ENCODE measurements around the gene ARL15. TPM values are rescaled to one million over a fixed set of nuclear protein-coding genes. Genes with fewer than 3 reads are reported as not detected.

ARL15 gene
- total RNA-seq, 1 experiment from 2014 or later: 13.0 TPM

DNA sequence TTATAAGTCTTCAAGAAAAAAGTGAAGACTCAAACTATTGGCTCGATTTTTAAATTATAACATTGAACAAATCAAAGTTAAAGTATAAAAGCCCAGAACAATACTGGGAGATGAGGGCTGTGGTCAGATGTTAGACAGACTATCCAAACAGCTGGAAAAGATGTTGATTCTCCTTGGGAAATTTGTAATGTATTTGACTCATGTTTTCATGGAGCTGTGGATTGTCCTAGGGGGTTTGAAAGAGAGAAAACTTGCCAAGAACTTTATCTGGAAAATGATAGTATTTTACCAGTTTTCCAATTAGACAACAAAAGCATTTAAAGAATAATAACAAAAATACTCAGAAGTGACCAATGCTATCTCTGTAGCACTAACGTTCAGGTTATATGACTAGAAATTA, 339.2 kb downstream of the ARL15 start:
- Histone ChIP-seq H3K4me2 (ENCODE audit: insufficient read depth, insufficient read length, low read length) (no peak overlapping the region), H3K4ac (ENCODE audit: low read depth, low read length) (no peak overlapping the region), H3K23ac (ENCODE audit: insufficient read length, low read depth, low read length) (no peak overlapping the region), H2BK5ac (ENCODE audit: insufficient read length, low read length) (no peak overlapping the region), H2AFZ (ENCODE audit: low read length) (no peak overlapping the region), H3K9me3 (ENCODE audit: control insufficient read depth, low read depth, low read length) (no peaks in the 10 kb centered on the region), H3K56ac (ENCODE audit: insufficient read length, low read depth, low read length) (no peak overlapping the region), H2BK12ac (ENCODE audit: insufficient read length, low read depth, low read length) (no peak overlapping the region), H3K9ac (ENCODE audit: extremely low read depth, insufficient read length, low read length) (no peak overlapping the region), H3K4me1 (ENCODE audit: insufficient read depth, low read length) (no peaks in the 10 kb centered on the region), H2BK120ac (ENCODE audit: low read depth, low read length, poor library complexity, severe bottlenecking) (no peak overlapping the region), H4K20me1 (ENCODE audit: control insufficient read depth, insufficient read depth, insufficient read length) (no peaks in the 10 kb centered on the region), H3K27me3 (ENCODE audit: insufficient read depth, low read length) (no peaks in the 10 kb centered on the region), H2BK15ac (ENCODE audit: low read depth, low read length) (no peak overlapping the region), H3K14ac (ENCODE audit: insufficient read depth, low read length) (no peak overlapping the region), H3K79me1 (ENCODE audit: insufficient read depth, low read depth, low read length, poor library complexity, severe bottlenecking) (no peaks in the 10 kb centered on the region), H3K27ac (ENCODE audit: insufficient read length, low read depth, low read length) (no peak overlapping the region), H3K18ac (ENCODE audit: insufficient read length, low read depth, low read length) (no peak overlapping the region), H2AK5ac (ENCODE audit: insufficient read length, low read length) (no peak overlapping the region), H3T11ph (ENCODE audit: low read length) (no peak overlapping the region), H3K23me2 (ENCODE audit: insufficient read length, low read depth, low read length, poor library complexity, severe bottlenecking) (no peaks in the 10 kb centered on the region), H2BK20ac (ENCODE audit: low read depth, low read length, poor library complexity, severe bottlenecking) (no peak overlapping the region), H3K79me2 (ENCODE audit: insufficient read depth, low read length) (no peaks in the 10 kb centered on the region), H4K5ac (ENCODE audit: insufficient read length, low read depth, low read length) (no peak overlapping the region), H4K8ac (replicated peaks; ENCODE audit: insufficient read length, low read depth, low read length) (no peak overlapping the region), H4K91ac (ENCODE audit: insufficient read length, low read depth, low read length) (no peak overlapping the region)
- DNase-seq: no peak
- H3K9me3 Mint-ChIP-seq: no peaks in the 10 kb centered on the region
- H3K27me3 Mint-ChIP-seq (ENCODE audit: low read depth): no peaks in the 10 kb centered on the region
- TF ChIP-seq, protein P1, sequence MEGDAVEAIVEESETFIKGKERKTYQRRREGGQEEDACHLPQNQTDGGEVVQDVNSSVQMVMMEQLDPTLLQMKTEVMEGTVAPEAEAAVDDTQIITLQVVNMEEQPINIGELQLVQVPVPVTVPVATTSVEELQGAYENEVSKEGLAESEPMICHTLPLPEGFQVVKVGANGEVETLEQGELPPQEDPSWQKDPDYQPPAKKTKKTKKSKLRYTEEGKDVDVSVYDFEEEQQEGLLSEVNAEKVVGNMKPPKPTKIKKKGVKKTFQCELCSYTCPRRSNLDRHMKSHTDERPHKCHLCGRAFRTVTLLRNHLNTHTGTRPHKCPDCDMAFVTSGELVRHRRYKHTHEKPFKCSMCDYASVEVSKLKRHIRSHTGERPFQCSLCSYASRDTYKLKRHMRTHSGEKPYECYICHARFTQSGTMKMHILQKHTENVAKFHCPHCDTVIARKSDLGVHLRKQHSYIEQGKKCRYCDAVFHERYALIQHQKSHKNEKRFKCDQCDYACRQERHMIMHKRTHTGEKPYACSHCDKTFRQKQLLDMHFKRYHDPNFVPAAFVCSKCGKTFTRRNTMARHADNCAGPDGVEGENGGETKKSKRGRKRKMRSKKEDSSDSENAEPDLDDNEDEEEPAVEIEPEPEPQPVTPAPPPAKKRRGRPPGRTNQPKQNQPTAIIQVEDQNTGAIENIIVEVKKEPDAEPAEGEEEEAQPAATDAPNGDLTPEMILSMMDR (conservative IDR thresholded peaks at IDR 0.05): no peak
- no peak overlapping the region for H3K27ac Mint-ChIP-seq
- peaks cover 0 to 2% (median 0%) of the 10 kb centered on the region in 3 experiments; a peak in 1 of 7 replicates for H3K36me3 Mint-ChIP-seq (ENCODE audit: insufficient read depth in 1 of 3, low read depth in 3 of 3)
- WGBS (ENCODE audit: extremely low coverage, insufficient read length, low lambda C conversion rate): no CpG with 5 or more reads among the region's 2 CpGs
- H3K4me1 Mint-ChIP-seq: peaks cover 5 to 7% of the 10 kb centered on the region in 2 experiments
- H3K4me3 Mint-ChIP-seq: no peak overlapping the region
